Vagina (tissue), 2 donors: ENCODE results near the gene FNDC7.

Experiments used
- CTCF ChIP-seq, 3 experiments: fragments of 450-650 bp in 2 of 3; fragments of 200-600 bp in 1 of 3; sonication (generic) in 1 of 3; IDR thresholded peaks; one replicate each; pipeline ENCODE4 v1.5.1; 2017 to 2019; ENCODE audit warnings: antibody characterized with exemption in 3 of 3, mild to moderate bottlenecking in 2 of 3, moderate library complexity in 2 of 3
- POLR2A ChIP-seq, 2 donors: fragments of 450-650 bp; IDR thresholded peaks; one replicate each; pipeline ENCODE4 v1.6.1; 2017; ENCODE audit warnings: antibody characterized with exemption in 2 of 2, mild to moderate bottlenecking in 2 of 2, moderate library complexity in 2 of 2

GRCh38 chr1:108791790-108792189 is 79.1 kb downstream of the FNDC7 start:
- TF ChIP-seq CTCF (IDR thresholded peaks at IDR 0.05) (no peak), POLR2A (IDR thresholded peaks at IDR 0.05) (no peak)
